ENCODE data around the gene CTCFL. TPM values are rescaled to one million over a fixed set of nuclear protein-coding genes. Genes with fewer than 3 reads are reported as not detected.
"Not testable (repeated sequence)": the region's sequence is repeated elsewhere in the genome, so short reads cannot be mapped to it uniquely, and the experiment has no call there.

CTCFL gene
- total RNA-seq, 4 donors from 2014 or later = not detected

- H3K9me3 ChIP-seq = peaks cover 0 to 2% (median 0%) of the 10 kb centered on the region in 4 donors
- DNase-seq (ENCODE audit: low spot score in 2 of 2) = no peak
- H3K4me3 ChIP-seq = no peak overlapping the region
- H3K36me3 ChIP-seq = no peaks in the 10 kb centered on the region
- TF ChIP-seq EP300 (IDR thresholded peaks at IDR 0.05) (no peak), POLR2A (IDR thresholded peaks at IDR 0.05) (no peak)
- TF ChIP-seq, protein P1, sequence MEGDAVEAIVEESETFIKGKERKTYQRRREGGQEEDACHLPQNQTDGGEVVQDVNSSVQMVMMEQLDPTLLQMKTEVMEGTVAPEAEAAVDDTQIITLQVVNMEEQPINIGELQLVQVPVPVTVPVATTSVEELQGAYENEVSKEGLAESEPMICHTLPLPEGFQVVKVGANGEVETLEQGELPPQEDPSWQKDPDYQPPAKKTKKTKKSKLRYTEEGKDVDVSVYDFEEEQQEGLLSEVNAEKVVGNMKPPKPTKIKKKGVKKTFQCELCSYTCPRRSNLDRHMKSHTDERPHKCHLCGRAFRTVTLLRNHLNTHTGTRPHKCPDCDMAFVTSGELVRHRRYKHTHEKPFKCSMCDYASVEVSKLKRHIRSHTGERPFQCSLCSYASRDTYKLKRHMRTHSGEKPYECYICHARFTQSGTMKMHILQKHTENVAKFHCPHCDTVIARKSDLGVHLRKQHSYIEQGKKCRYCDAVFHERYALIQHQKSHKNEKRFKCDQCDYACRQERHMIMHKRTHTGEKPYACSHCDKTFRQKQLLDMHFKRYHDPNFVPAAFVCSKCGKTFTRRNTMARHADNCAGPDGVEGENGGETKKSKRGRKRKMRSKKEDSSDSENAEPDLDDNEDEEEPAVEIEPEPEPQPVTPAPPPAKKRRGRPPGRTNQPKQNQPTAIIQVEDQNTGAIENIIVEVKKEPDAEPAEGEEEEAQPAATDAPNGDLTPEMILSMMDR (IDR thresholded peaks at IDR 0.05) = no peak
- peaks cover 0 to 8% (median 0%) of the 10 kb centered on the region in 4 donors for H3K4me1 ChIP-seq
- WGBS, 2 donors = 67 to 82% methylated on average over 10 of the region's 10 CpGs
- H3K27ac ChIP-seq = no peak overlapping the region
- H3K27me3 ChIP-seq = peaks cover 0 to 8% of the 10 kb centered on the region in 2 donors
Observed at GRCh38 chr20:57493091-57493615, 31.8 kb downstream of the CTCFL start.

DNA sequence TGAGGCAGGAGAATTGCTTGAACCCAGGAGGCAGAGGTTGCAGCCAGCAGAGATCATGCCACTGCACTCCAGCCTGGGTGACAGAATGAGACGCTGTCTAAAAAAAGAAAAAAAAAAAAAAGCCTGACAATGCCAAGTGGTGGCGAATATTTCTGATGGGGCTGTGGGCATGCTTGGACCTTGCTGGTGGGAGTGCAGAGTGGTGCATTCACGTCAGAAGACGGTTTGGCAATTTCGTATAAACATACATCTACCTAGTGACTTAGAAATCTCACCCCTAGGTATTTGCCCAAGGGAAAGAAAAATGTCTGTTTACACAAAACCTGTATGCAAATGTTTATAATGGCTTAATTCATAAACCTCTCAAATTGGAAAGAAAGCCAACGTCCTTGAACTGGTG lies 33.6 kb downstream of the CTCFL start:
- Histone ChIP-seq H3K4me3 (no peak overlapping the region), H3K4me1 (peaks cover 0 to 8% (median 0%) of the 10 kb centered on the region in 4 donors), H3K36me3 (no peaks in the 10 kb centered on the region), H3K27ac (no peak overlapping the region), H3K27me3 (no peaks in the 10 kb centered on the region), H3K9me3 (peaks cover 0 to 2% (median 0%) of the 10 kb centered on the region in 4 donors)
- TF ChIP-seq EP300 (IDR thresholded peaks at IDR 0.05) = no peak
- TF ChIP-seq, protein P1 (IDR thresholded peaks at IDR 0.05) = no peak
- TF ChIP-seq POLR2A (IDR thresholded peaks at IDR 0.05) = no peak
- 78 to 85% methylated on average over 6 of the region's 6 CpGs for WGBS, 2 donors
- no peak for DNase-seq (ENCODE audit: low spot score in 2 of 2)

DNA sequence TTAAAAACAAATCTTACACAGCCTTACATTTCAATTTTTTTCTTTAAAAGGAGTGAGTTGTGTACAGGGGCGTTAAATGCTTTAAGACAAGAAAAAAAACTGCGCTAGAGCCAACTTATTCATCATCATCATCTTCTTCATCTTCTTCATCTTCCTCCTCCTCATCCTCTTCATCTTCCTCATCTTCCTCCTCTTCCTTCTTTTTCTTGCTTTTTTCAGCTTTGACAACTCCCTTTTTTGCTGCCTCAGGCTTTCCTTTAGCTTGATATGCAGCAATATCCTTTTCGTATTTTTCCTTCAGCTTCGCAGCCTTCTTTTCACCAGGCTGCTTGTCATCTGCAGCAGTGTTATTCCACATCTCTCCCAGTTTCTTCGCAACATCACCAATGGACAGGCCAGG lies 36.7 kb downstream of the CTCFL start:
- not testable (repeated sequence) for H3K27me3 ChIP-seq; H3K4me1 ChIP-seq; H3K36me3 ChIP-seq; H3K4me3 ChIP-seq; DNase-seq (ENCODE audit: low spot score in 2 of 2); H3K9me3 ChIP-seq; H3K27ac ChIP-seq
- 91 to 96% methylated on average over 5 of the region's 5 CpGs for WGBS, 2 donors

GRCh38 chr20:57485770-57486169 lies 39.2 kb downstream of the CTCFL start:
- no peak overlapping the region for H3K4me3 ChIP-seq
- H3K9me3 ChIP-seq = no peaks in the 10 kb centered on the region
- H3K27me3 ChIP-seq = peaks cover 0 to 5% of the 10 kb centered on the region in 2 donors
- TF ChIP-seq, protein P1 (IDR thresholded peaks at IDR 0.05) = no peak
- TF ChIP-seq EP300 (IDR thresholded peaks at IDR 0.05) = no peak
- no peak for DNase-seq (ENCODE audit: low spot score in 2 of 2)
- H3K36me3 ChIP-seq = no peaks in the 10 kb centered on the region
- no peak overlapping the region for H3K27ac ChIP-seq
- WGBS, 2 donors = 80% methylated on average over 1 of the region's 1 CpG
- H3K4me1 ChIP-seq = peaks cover 0 to 10% (median 0%) of the 10 kb centered on the region in 4 donors

GRCh38 chr20:57484772-57485171 lies 40.2 kb downstream of the CTCFL start:
- no peak overlapping the region for H3K4me3 ChIP-seq
- no peak for DNase-seq (ENCODE audit: low spot score in 2 of 2)
- peaks cover 0 to 12% of the 10 kb centered on the region in 2 donors for H3K27me3 ChIP-seq
- peaks cover 0 to 10% (median 0%) of the 10 kb centered on the region in 4 donors for H3K4me1 ChIP-seq
- no peaks in the 10 kb centered on the region for H3K9me3 ChIP-seq
- WGBS, 2 donors = 87 to 88% methylated on average over 8 of the region's 8 CpGs
- no peak for TF ChIP-seq POLR2A (IDR thresholded peaks at IDR 0.05)
- TF ChIP-seq, protein P1 (IDR thresholded peaks at IDR 0.05) = no peak
- no peak for TF ChIP-seq EP300 (IDR thresholded peaks at IDR 0.05)
- H3K36me3 ChIP-seq = no peaks in the 10 kb centered on the region
- no peak overlapping the region for H3K27ac ChIP-seq
